Measurements from ENCODE around the gene TDRD7. TPM values are rescaled to one million over a fixed set of nuclear protein-coding genes. Genes with fewer than 3 reads are reported as not detected.

The TDRD7 gene
- total and polyA plus RNA-seq, 9 of the 15 experiments (the other 6 are each of a cell fraction or from before 2014, with no cell fraction given): 2.2 to 7.7 (median 5.2) TPM

GRCh38 chr9:97411789-97412625 is at the start of gene TDRD7 (continued):
- no peak for TF ChIP-seq ZNF318 (IDR thresholded peaks at IDR 0.05; ENCODE audit: borderline replicate concordance in 1 of 2, low read depth in 1 of 2)
- TF ChIP-seq STAT6 (CRISPR knock-in tag; IDR thresholded peaks at IDR 0.05): 0 out of 2 replicates have a peak, but pooled peaks have one; percentile 50
- TF ChIP-seq ZNF354B (CRISPR knock-in tag; IDR thresholded peaks at IDR 0.05): no peak
- TF ChIP-seq ZNF551 (CRISPR knock-in tag; IDR thresholded peaks at IDR 0.05): no peak
- no peak for TF ChIP-seq COPS2 (conservative IDR thresholded peaks at IDR 0.05)
- TF ChIP-seq MAFF (IDR thresholded peaks at IDR 0.05; ENCODE audit: low read length): no peak
- TF ChIP-seq PRPF4 (IDR thresholded peaks at IDR 0.05; ENCODE audit: insufficient read depth, low read depth, low read length, poor library complexity, severe bottlenecking): no peak
- no peak for TF ChIP-seq CREB3L1 (IDR thresholded peaks at IDR 0.05; ENCODE audit: borderline replicate concordance, low read depth)
- TF ChIP-seq HSF4 (CRISPR knock-in tag; IDR thresholded peaks at IDR 0.05; ENCODE audit: borderline replicate concordance): no peak
- TF ChIP-seq POLR2AphosphoS2 (IDR thresholded peaks at IDR 0.05; ENCODE audit: low read length): no peak
- peak; percentile 82 for TF ChIP-seq ZNF583 (CRISPR knock-in tag; IDR thresholded peaks at IDR 0.05)
- TF ChIP-seq ZBTB17 (CRISPR knock-in tag; IDR thresholded peaks at IDR 0.05): 0 out of 2 replicates have a peak, but pooled peaks have one; percentile 63
- TF ChIP-seq POLR2H (tag; IDR thresholded peaks at IDR 0.05; ENCODE audit: low read depth): no peak
- TF ChIP-seq ZNF76 (CRISPR knock-in tag; IDR thresholded peaks at IDR 0.05; ENCODE audit: borderline replicate concordance): 0 out of 2 replicates have a peak, but pooled peaks have one; percentile 22
- no peak for TF ChIP-seq STAT5A (IDR thresholded peaks at IDR 0.05; ENCODE audit: borderline replicate concordance, low read length)

All from K562 (cell line).